GM23248 (cell line): ENCODE measurements around the gene CCM2. TPM values are rescaled to one million over a fixed set of nuclear protein-coding genes. Genes with fewer than 3 reads are reported as not detected.
A peak's percentile ranks its signal among the peaks of the same experiment; 100 is the strongest.

Experiments used
- DNase-seq: peaks from one replicate; pipeline ENCODE4 v3.0.0-alpha.2; 2015
- H2AFZ ChIP-seq: fragments of 200-600 bp; sonication (generic); 2 replicates; pipeline ENCODE4 v1.6.1; 2016; ENCODE audit warnings: antibody characterized with exemption
- H3F3A ChIP-seq: fragments of 200-600 bp; sonication (generic); 2 replicates; pipeline ENCODE4 v1.6.1; 2016; ENCODE audit warnings: mild to moderate bottlenecking, antibody characterized with exemption, mixed run types; ENCODE audit not compliant: insufficient read depth
- H3K27ac ChIP-seq: fragments of 200-600 bp; sonication (generic); 2 replicates; pipeline ENCODE4 v1.5.1; 2016; ENCODE audit warnings: mild to moderate bottlenecking
- H3K27me3 ChIP-seq: fragments of 200-600 bp; sonication (generic); replicated peaks from 2 replicates; pipeline ENCODE4 v1.6.1; 2016; ENCODE audit warnings: mild to moderate bottlenecking; ENCODE audit not compliant: insufficient read depth
- H3K36me3 ChIP-seq: fragments of 200-600 bp; sonication (generic); 2 replicates; pipeline ENCODE4 v1.6.1; 2016; ENCODE audit warnings: low read depth, mild to moderate bottlenecking
- H3K4me1 ChIP-seq: fragments of 200-600 bp; sonication (generic); 2 replicates; pipeline ENCODE4 v1.6.1; 2016; ENCODE audit warnings: mild to moderate bottlenecking; ENCODE audit not compliant: insufficient read depth
- H3K4me2 ChIP-seq: fragments of 200-600 bp; sonication (generic); one replicate; pipeline ENCODE4 v1.6.1; 2016; ENCODE audit warnings: mild to moderate bottlenecking; ENCODE audit not compliant: unreplicated experiment
- H3K4me3 ChIP-seq: fragments of 200-600 bp; sonication (generic); 2 replicates; pipeline ENCODE4 v1.5.1; 2016; ENCODE audit warnings: mild to moderate bottlenecking
- H3K79me2 ChIP-seq: fragments of 200-600 bp; sonication (generic); 2 replicates; pipeline ENCODE4 v1.6.1; 2016; ENCODE audit warnings: mild to moderate bottlenecking; ENCODE audit not compliant: insufficient read depth
- H3K9ac ChIP-seq: fragments of 200-600 bp; sonication (generic); 2 replicates; pipeline ENCODE4 v1.6.1; 2016; ENCODE audit warnings: mild to moderate bottlenecking
- H3K9me2 ChIP-seq: fragments of 200-600 bp; sonication (generic); 2 replicates; pipeline ENCODE4 v1.6.1; 2016; ENCODE audit warnings: mixed run types, mild to moderate bottlenecking, moderate library complexity; ENCODE audit not compliant: insufficient read depth
- H3K9me3 ChIP-seq: fragments of 200-600 bp; sonication (generic); one replicate; pipeline ENCODE4 v1.6.1; 2017; ENCODE audit warnings: low read depth
- H4K20me1 ChIP-seq: fragments of 200-600 bp; sonication (generic); 2 replicates; pipeline ENCODE4 v1.6.0; 2016; ENCODE audit not compliant: insufficient read depth
- EZH2 ChIP-seq: fragments of 200-600 bp; sonication (generic); IDR thresholded peaks from 2 replicates; pipeline ENCODE4 v1.6.1; 2018; ENCODE audit warnings: antibody characterized with exemption, mild to moderate bottlenecking; ENCODE audit not compliant: insufficient read depth, poor library complexity, severe bottlenecking
- EZH2phosphoT487 ChIP-seq: fragments of 200-600 bp; sonication (generic); IDR thresholded peaks from 2 replicates; pipeline ENCODE4 v1.6.1; 2018; ENCODE audit warnings: antibody characterized with exemption, moderate library complexity, mild to moderate bottlenecking, low read depth; ENCODE audit not compliant: insufficient read depth
- WGBS, 2 experiments: methylation state at CpG; one replicate each; pipeline ENCODE4 v1.1.6; 2015 to 2017; ENCODE audit warnings: low lambda C conversion rate in 2 of 2, low coverage in 1 of 2; ENCODE audit errors: missing lambda C conversion rate in 2 of 2; 5-methylcytosine and 5-hydroxymethylcytosine counted together
- in situ Hi-C: fragments of 300-500 bp; cut with MboI; formaldehyde crosslinking; loops from 2 replicates; pipeline ENCODE4 v1.15.0; 2020
- polyA plus RNA-seq: library from polyadenylated mRNA; unstranded; fragments of >200 nt; fragmentation: Nextera tagmentation; extraction: Ambion mirVana; gene quantifications from 2 replicates; pipeline ENCODE4 v1.2.1, GENCODE V29; 2016
- total RNA-seq: library from RNA; depleted of rRNA; stranded (reverse); fragments of >200 nt; shearing (Covaris generic); gene quantifications from 2 replicates; pipeline ENCODE4 v1.2.3, GENCODE V29; 2014

The CCM2 gene
- total and polyA plus RNA-seq, 2 experiments from 2014 or later, result 63.8 to 69.3 TPM

- Histone ChIP-seq H3K79me2 (peaks cover 100% of the 10 kb centered on the region), H3K27me3 (no peaks in the 10 kb centered on the region), H3K9me3 (no peaks in the 10 kb centered on the region), H3K4me2 (no peak overlapping the region), H2AFZ (no peak overlapping the region), H3K4me3 (no peak overlapping the region), H3K4me1 (0 out of 2 replicates have a peak, but pooled peaks cover 3% of the 10 kb centered on the region), H3K9ac (no peak overlapping the region), H3K36me3 (peaks cover 9% of the 10 kb centered on the region; the same call in 1 of the 2 replicates), H3F3A (no peaks in the 10 kb centered on the region), H4K20me1 (0 out of 2 replicates have a peak, but pooled peaks cover 3% of the 10 kb centered on the region), H3K9me2 (no peaks in the 10 kb centered on the region), H3K27ac (no peak overlapping the region)
- TF ChIP-seq EZH2phosphoT487, result no peak
- no peak for TF ChIP-seq EZH2
- DNase-seq, result no peak
- 100% methylated on average over 1 of the region's 1 CpG for WGBS, 2 experiments
- in situ Hi-C loops, result no loop called here
Observed at GRCh38 chr7:45015313-45015712, 15.3 kb downstream of the CCM2 start.

- 0 out of 2 replicates have a peak, but pooled peaks cover 3% of the 10 kb centered on the region for H4K20me1 ChIP-seq
- H3K4me2 ChIP-seq, result no peak overlapping the region
- in situ Hi-C loops, result no loop called here
- no peaks in the 10 kb centered on the region for H3K4me1 ChIP-seq
- no peak overlapping the region for H3K9ac ChIP-seq
- H3F3A ChIP-seq, result no peaks in the 10 kb centered on the region
- no peaks in the 10 kb centered on the region for H3K9me2 ChIP-seq
- H3K4me3 ChIP-seq, result no peak overlapping the region
- no peak overlapping the region for H3K27ac ChIP-seq
- no peaks in the 10 kb centered on the region for H3K9me3 ChIP-seq
- H3K27me3 ChIP-seq, result no peaks in the 10 kb centered on the region
- WGBS, 2 experiments, result 81 to 86% methylated on average over 3 of the region's 3 CpGs
- peaks cover 98% of the 10 kb centered on the region for H3K79me2 ChIP-seq
- H2AFZ ChIP-seq, result no peak overlapping the region
- TF ChIP-seq EZH2phosphoT487 (no peak), EZH2 (no peak)
- H3K36me3 ChIP-seq, result peaks cover 9% of the 10 kb centered on the region; the same call in 1 of the 2 replicates
- no peak for DNase-seq
Observed at GRCh38 chr7:45017253-45017652, 17.3 kb downstream of the CCM2 start.

GRCh38 chr7:45020915-45021314 lies 20.9 kb downstream of the CCM2 start:
- TF ChIP-seq EZH2 (no peak), EZH2phosphoT487 (no peak)
- Histone ChIP-seq H3K4me1 (no peaks in the 10 kb centered on the region), H2AFZ (no peak overlapping the region), H3K4me2 (no peak overlapping the region), H3K9ac (no peak overlapping the region), H3K27ac (no peak overlapping the region), H3K9me3 (no peaks in the 10 kb centered on the region), H3K27me3 (no peaks in the 10 kb centered on the region), H4K20me1 (no peaks in the 10 kb centered on the region), H3K79me2 (peaks cover 98% of the 10 kb centered on the region), H3K4me3 (no peak overlapping the region), H3K36me3 (no peaks in the 10 kb centered on the region), H3F3A (no peaks in the 10 kb centered on the region), H3K9me2 (no peaks in the 10 kb centered on the region)
- DNase-seq, result no peak
- 63 to 64% methylated on average over 5 of the region's 5 CpGs for WGBS, 2 experiments
- in situ Hi-C loops, result no loop called here

GRCh38 chr7:45021604-45022296 lies 21.7 kb downstream of the CCM2 start:
- peak; percentile 64 for DNase-seq
- H3K27ac ChIP-seq, result 0 out of 2 replicates have a peak overlapping the region, but pooled peaks have one; percentile 4

More at GRCh38 chr7:45021604-45022296, 21.7 kb downstream of the CCM2 start:
- no peaks in the 10 kb centered on the region for H3K9me3 ChIP-seq
- TF ChIP-seq EZH2 (no peak), EZH2phosphoT487 (no peak)
- H2AFZ ChIP-seq, result no peak overlapping the region
- H3K4me2 ChIP-seq, result no peak overlapping the region
- H3K9me2 ChIP-seq, result no peaks in the 10 kb centered on the region
- no peaks in the 10 kb centered on the region for H3K36me3 ChIP-seq
- peaks cover under 1% of the 10 kb centered on the region; the same call in 1 of the 2 replicates for H3K4me1 ChIP-seq
- 90 to 98% methylated on average over 2 to 3 of the region's 3 CpGs for WGBS, 2 experiments
- no peak overlapping the region for H3K4me3 ChIP-seq
- in situ Hi-C loops, result no loop called here
- H3K9ac ChIP-seq, result no peak overlapping the region
- no peaks in the 10 kb centered on the region for H4K20me1 ChIP-seq
- peaks cover 98% of the 10 kb centered on the region for H3K79me2 ChIP-seq
- H3F3A ChIP-seq, result 0 out of 2 replicates have a peak, but pooled peaks cover 1% of the 10 kb centered on the region
- H3K27me3 ChIP-seq, result no peaks in the 10 kb centered on the region
